Stomach (tissue), 9 donors: ENCODE data around the gene FAM227B. TPM values are rescaled to one million over a fixed set of nuclear protein-coding genes. Genes with fewer than 3 reads are reported as not detected.
A peak's percentile ranks its signal among the peaks of the same experiment; 100 is the strongest.

Source experiments
- DNase-seq, 2 donors: peaks; one replicate each; pipeline versions ENCODE4 v3.0.0 to v3.0.0-alpha.2; 2013 to 2019
- H3K27ac ChIP-seq, 5 donors: fragments of 200-600 bp in 4 of 5; sonication (generic) in 4 of 5; one replicate each; pipeline ENCODE4 v1.5.1; 2013 to 2019; ENCODE audit warnings: mild to moderate bottlenecking in 1 of 5, moderate library complexity in 1 of 5
- H3K27me3 ChIP-seq, 3 donors: fragments of 200-600 bp; sonication (generic); one replicate each; pipeline ENCODE4 v1.5.1; 2017 to 2019; ENCODE audit warnings: mixed run types in 1 of 3
- H3K36me3 ChIP-seq, 4 donors: fragments of 200-600 bp; sonication (generic); 1 replicate in 3 of 4; 2 replicates in 1 of 4; pipeline ENCODE4 v1.5.1; 2016 to 2019
- H3K4me1 ChIP-seq, 4 donors: fragments of 200-600 bp; sonication (generic); one replicate each; pipeline ENCODE4 v1.5.1; 2016 to 2019
- H3K4me3 ChIP-seq, 4 donors: fragments of 200-600 bp; sonication (generic) in 3 of 4; one replicate each; pipeline ENCODE4 v1.5.1; 2016 to 2019; ENCODE audit warnings: mild to moderate bottlenecking in 1 of 4
- H3K9me3 ChIP-seq, 4 donors: fragments of 200-600 bp; sonication (generic); one replicate each; pipeline ENCODE4 v1.5.1; 2016 to 2019
- CTCF ChIP-seq, 7 experiments: fragments of 450-650 bp in 4 of 7; fragments of 200-600 bp in 3 of 7; sonication (generic) in 3 of 7; IDR thresholded peaks; one replicate each; pipeline ENCODE4 v1.5.1; 2016 to 2019; ENCODE audit warnings: antibody characterized with exemption in 7 of 7, control low read depth in 2 of 7, mild to moderate bottlenecking in 1 of 7
- EP300 ChIP-seq: sonication (generic); formaldehyde crosslinking; IDR thresholded peaks from one replicate; pipeline ENCODE4 v1.6.1; 2017; ENCODE audit warnings: antibody characterized with exemption
- POLR2A ChIP-seq, 4 donors: fragments of 450-650 bp; IDR thresholded peaks; one replicate each; pipeline ENCODE4 v1.6.1; 2016; ENCODE audit warnings: antibody characterized with exemption in 4 of 4, control low read depth in 2 of 4, mild to moderate bottlenecking in 1 of 4, moderate library complexity in 1 of 4
- POLR2AphosphoS5 ChIP-seq, 3 donors: sonication (generic); formaldehyde crosslinking; IDR thresholded peaks; one replicate each; pipeline ENCODE4 v1.6.1; 2016; ENCODE audit warnings: antibody characterized with exemption in 3 of 3
- WGBS, 5 donors: extraction: QIAGEN DNeasy Blood & Tissue Kit in 3 of 5; methylation state at CpG; one replicate each; pipeline versions ENCODE4 v1.1.5 to v1.1.7; 2013 to 2018; 5-methylcytosine and 5-hydroxymethylcytosine counted together
- intact Hi-C: fragments of 100-400 bp; cut with DNase I; formaldehyde crosslinking; loops from one replicate; pipeline ENCODE4 v1.15.1; 2023; ENCODE audit warnings: low total_unique reads
- polyA plus RNA-seq, 3 donors: library from polyadenylated mRNA; stranded (reverse); fragments of 200-250 nt; gene quantifications; one replicate each; pipeline ENCODE4 v1.2.3, GENCODE V29; 2013
- total RNA-seq, 5 donors: library from RNA; depleted of rRNA; stranded (reverse); fragments of >200 nt; gene quantifications; one replicate each; pipeline versions ENCODE4 v1.1.0 to v1.2.3, GENCODE V29; 2014 to 2016
- donor health status: healthy with polysubstance abuse.
- donor health status: Bipolar disorder and iron deficiency.
- donor health status: healthy.

The FAM227B gene
- total and polyA plus RNA-seq, 8 donors = 1.3 to 7.1 (median 2.9) TPM; not detected in 1

- Histone ChIP-seq H3K36me3 (no peaks in the 10 kb centered on the region), H3K27me3 (no peaks in the 10 kb centered on the region), H3K4me1 (peaks cover 0 to 12% (median 3%) of the 10 kb centered on the region in 4 donors), H3K4me3 (peak overlapping the region; percentile 1 to 42 (median 40)), H3K9me3 (no peaks in the 10 kb centered on the region), H3K27ac (peak overlapping the region in 4 of 5 donors; percentile 16 to 64 (median 54))
- TF ChIP-seq CTCF (IDR thresholded peaks at IDR 0.05) (no peak), POLR2AphosphoS5 (IDR thresholded peaks at IDR 0.05) (peak; percentile 21 to 71 (median 23))
- intact Hi-C loops = no loop called here
- 50 to 71% (median 66%) methylated on average over 5 of the region's 5 CpGs for WGBS, 5 donors
- peak in 1 of 2 donors; percentile 39 for DNase-seq
Measured at GRCh38 chr15:49428409-49429095, 192.1 kb downstream of the FAM227B start.

GRCh38 chr15:49427372-49427771, 193.2 kb downstream of the FAM227B start:
- H3K27ac ChIP-seq = peak overlapping the region in 2 of 5 donors; percentile 57 to 64
- intact Hi-C loops = no loop called here
- peaks cover 0 to 12% (median 2%) of the 10 kb centered on the region in 4 donors for H3K4me1 ChIP-seq
- no peaks in the 10 kb centered on the region for H3K9me3 ChIP-seq
- H3K4me3 ChIP-seq = peak overlapping the region; percentile 39 to 45 (median 41)
- H3K36me3 ChIP-seq = no peaks in the 10 kb centered on the region
- no peak for DNase-seq
- no peak for TF ChIP-seq POLR2A (IDR thresholded peaks at IDR 0.05)
- no peak for TF ChIP-seq CTCF (IDR thresholded peaks at IDR 0.05)
- TF ChIP-seq POLR2AphosphoS5 (IDR thresholded peaks at IDR 0.05) = no peak
- TF ChIP-seq EP300 = no peak
- no peaks in the 10 kb centered on the region for H3K27me3 ChIP-seq

GRCh38 chr15:49424954-49425353, 195.7 kb downstream of the FAM227B start:
- Histone ChIP-seq H3K27me3 (no peaks in the 10 kb centered on the region), H3K36me3 (no peaks in the 10 kb centered on the region), H3K4me3 (peak overlapping the region; percentile 39 to 45 (median 41)), H3K9me3 (no peaks in the 10 kb centered on the region), H3K4me1 (peaks cover 0 to 14% (median 0%) of the 10 kb centered on the region in 4 donors), H3K27ac (peak overlapping the region in 4 of 5 donors; percentile 57 to 72 (median 60))
- no peak for TF ChIP-seq CTCF (IDR thresholded peaks at IDR 0.05)
- no peak for TF ChIP-seq POLR2A (IDR thresholded peaks at IDR 0.05)
- TF ChIP-seq POLR2AphosphoS5 (IDR thresholded peaks at IDR 0.05) = no peak
- TF ChIP-seq EP300 = no peak
- 28 to 50% (median 34%) methylated on average over 1 of the region's 1 CpG for WGBS, 5 donors
- no peak for DNase-seq
- intact Hi-C loops = no loop called here

- intact Hi-C loops = no loop called here
- 29 to 50% (median 45%) methylated on average over 6 of the region's 6 CpGs for WGBS, 5 donors
- DNase-seq = peak in 1 of 2 donors; percentile 48
- no peaks in the 10 kb centered on the region for H3K27me3 ChIP-seq
- TF ChIP-seq POLR2AphosphoS5 (IDR thresholded peaks at IDR 0.05) (no peak), POLR2A (IDR thresholded peaks at IDR 0.05) (no peak), EP300 (no peak), CTCF (IDR thresholded peaks at IDR 0.05) (no peak)
- H3K36me3 ChIP-seq = no peaks in the 10 kb centered on the region
- peak overlapping the region; percentile 39 to 45 (median 41) for H3K4me3 ChIP-seq
- peaks cover 0 to 9% (median 0%) of the 10 kb centered on the region in 4 donors for H3K4me1 ChIP-seq
- peak overlapping the region in 4 of 5 donors; percentile 57 to 72 (median 60) for H3K27ac ChIP-seq
- no peaks in the 10 kb centered on the region for H3K9me3 ChIP-seq
Measured at GRCh38 chr15:49423901-49424550, 196.6 kb downstream of the FAM227B start.
